Kidney (tissue), 14 donors: ENCODE results near the gene KRTAP10-7. TPM values are rescaled to one million over a fixed set of nuclear protein-coding genes. Genes with fewer than 3 reads are reported as not detected.

Experiments
- DNase-seq, 5 donors: peaks; one replicate each; pipeline ENCODE4 v3.0.0-alpha.2; 2013 to 2020
- FAIRE-seq: peaks from 2 replicates; lab custom pipeline; 2012; peaks lifted over from hg19 to GRCh38; lab: Jason Lieb, UNC
- H3K27ac ChIP-seq, 2 donors: one replicate each; pipeline ENCODE4 v1.7.0; 2013; ENCODE audit warnings: low read depth in 2 of 2, low read length in 2 of 2, inconsistent platforms in 1 of 2
- H3K27me3 ChIP-seq: one replicate; pipeline ENCODE4 v1.7.1; 2013; ENCODE audit warnings: low read length, inconsistent platforms; ENCODE audit not compliant: control insufficient read depth, insufficient read depth
- H3K36me3 ChIP-seq, 3 donors: one replicate each; pipeline versions ENCODE4 v1.7.0 to v1.7.1; 2013; ENCODE audit warnings: low read length in 3 of 3, control low read depth in 1 of 3, inconsistent platforms in 1 of 3; ENCODE audit not compliant: insufficient read depth in 3 of 3, control insufficient read depth in 2 of 3
- H3K4me1 ChIP-seq, 3 donors: one replicate each; pipeline versions ENCODE4 v1.7.0 to v1.7.1; 2013; ENCODE audit warnings: low read length in 3 of 3, inconsistent platforms in 1 of 3, low read depth in 1 of 3; ENCODE audit not compliant: control insufficient read depth in 2 of 3, insufficient read depth in 2 of 3
- H3K4me3 ChIP-seq, 3 donors: one replicate each; pipeline versions ENCODE4 v1.7.0 to v1.8.1; 2013; ENCODE audit warnings: low read length in 3 of 3, control low read depth in 1 of 3, inconsistent platforms in 1 of 3
- H3K9ac ChIP-seq, 3 donors: one replicate each; pipeline versions ENCODE4 v1.7.0 to v1.7.1; 2013; ENCODE audit warnings: low read length in 3 of 3, control low read depth in 1 of 3, inconsistent platforms in 1 of 3
- H3K9me3 ChIP-seq, 3 donors: one replicate each; pipeline versions ENCODE4 v1.7.0 to v1.7.1; 2013; ENCODE audit warnings: low read length in 3 of 3, control low read depth in 1 of 3, inconsistent platforms in 1 of 3; ENCODE audit not compliant: control insufficient read depth in 2 of 3, insufficient read depth in 1 of 3
- CTCF ChIP-seq: IDR thresholded peaks from 3 replicates; pipeline ENCODE4 v1.5.1; 2012; ENCODE audit warnings: mild to moderate bottlenecking, moderate library complexity, borderline replicate concordance; ENCODE audit not compliant: insufficient read depth; ENCODE audit errors: extremely low read depth
- intact Hi-C: fragments of 100-400 bp; cut with DNase I; formaldehyde crosslinking; loops from one replicate; pipeline ENCODE4 v1.11.1; 2022
- polyA plus RNA-seq: library from polyadenylated mRNA; stranded (reverse); fragments of 350-450 nt; fragmentation: Illumina TruSeq; extraction: RNeasy Lipid Tissue Mini Kit (QIAGEN cat#74804); gene quantifications from one replicate; pipeline ENCODE4 v1.2.3, GENCODE V29; 2014; ENCODE audit warnings: low read depth, low replicate concordance; ENCODE audit not compliant: insufficient read depth
- total RNA-seq: library from RNA; stranded (reverse); fragmentation: NEBNext Ultra II Directional; extraction: Animal tissue kit (Norgen Biotek cat#: 25700); gene quantifications from one replicate; pipeline ENCODE4 v1.2.1, GENCODE V29; 2021
- donor health status: control.
- donor health status: control.
- donor health status: control.
- donor health status: control.
- donor health status: control.
- donor health status: DM: yes; HTN: yes; CAD: no.
- donor health status: Normal renal cell carcinoma (clear cell type).

KRTAP10-7 gene
- total and polyA plus RNA-seq, 2 donors from 2014 or later, result not detected

- FAIRE-seq (no peak), DNase-seq (no peak)
- H3K4me1 ChIP-seq, result no peaks in the 10 kb centered on the region
- H3K9me3 ChIP-seq, result no peaks in the 10 kb centered on the region
- H3K36me3 ChIP-seq, result no peaks in the 10 kb centered on the region
- intact Hi-C loops, result no loop called here
- TF ChIP-seq CTCF, result no peak
- H3K27ac ChIP-seq, result no peak overlapping the region
- H3K4me3 ChIP-seq, result no peak overlapping the region
- no peaks in the 10 kb centered on the region for H3K27me3 ChIP-seq
- no peak overlapping the region for H3K9ac ChIP-seq
These were observed 35.4 kb upstream of the KRTAP10-7 start for GRCh38 chr21:44564886-44565598.

- TF ChIP-seq CTCF, result no peak
- DNase-seq (no peak), FAIRE-seq (no peak)
- no peak overlapping the region for H3K27ac ChIP-seq
- H3K4me1 ChIP-seq, result no peaks in the 10 kb centered on the region
- no peaks in the 10 kb centered on the region for H3K36me3 ChIP-seq
- no peaks in the 10 kb centered on the region for H3K27me3 ChIP-seq
- intact Hi-C loops, result no loop called here
- H3K9ac ChIP-seq, result no peak overlapping the region
- no peaks in the 10 kb centered on the region for H3K9me3 ChIP-seq
- H3K4me3 ChIP-seq, result no peak overlapping the region
These were observed 34.0 kb upstream of the KRTAP10-7 start for GRCh38 chr21:44566403-44566802.

DNA sequence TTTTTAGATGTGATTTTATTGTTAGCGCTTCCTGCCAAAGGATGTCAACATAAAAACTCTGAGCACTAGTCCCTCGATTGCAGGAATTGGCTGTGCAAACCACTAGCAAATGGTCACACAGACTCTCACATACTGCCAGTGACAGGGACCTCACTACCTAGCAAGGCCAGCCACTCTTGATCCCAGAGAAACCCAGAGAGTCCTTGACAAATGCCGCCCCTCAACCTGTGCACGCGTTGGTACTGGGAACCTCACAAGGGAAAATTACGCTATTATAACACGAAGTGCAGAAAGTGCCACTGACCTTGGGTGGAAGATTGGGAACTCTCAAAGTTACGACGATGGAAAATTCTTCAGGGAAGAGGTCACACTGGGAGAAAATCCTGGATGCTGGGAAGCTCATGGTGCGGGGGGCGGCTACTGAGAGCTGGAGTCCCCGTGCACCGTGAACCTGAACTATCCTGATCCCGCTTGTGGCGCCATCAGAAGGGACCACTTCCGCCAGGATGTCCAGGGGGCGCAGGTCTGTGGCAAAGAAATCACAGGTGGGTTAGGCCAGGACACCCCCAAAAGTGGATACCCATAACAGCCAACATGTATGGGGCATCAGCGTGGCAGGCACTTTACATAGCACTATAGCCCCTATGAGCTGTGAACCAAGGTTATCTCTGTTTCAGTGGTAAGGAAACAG is 32.8 kb upstream of the KRTAP10-7 start:
- FAIRE-seq (no peak), DNase-seq (peak in 1 of 5 donors; percentile 23)

More for the DNA sequence above, 32.8 kb upstream of the KRTAP10-7 start:
- TF ChIP-seq CTCF, result no peak
- H3K9me3 ChIP-seq, result no peaks in the 10 kb centered on the region
- intact Hi-C loops, result no loop called here
- no peaks in the 10 kb centered on the region for H3K27me3 ChIP-seq
- no peaks in the 10 kb centered on the region for H3K36me3 ChIP-seq
- H3K27ac ChIP-seq, result no peak overlapping the region
- H3K4me1 ChIP-seq, result no peaks in the 10 kb centered on the region
- no peak overlapping the region for H3K9ac ChIP-seq
- H3K4me3 ChIP-seq, result no peak overlapping the region
